ENCODE data around the gene IL17REL. TPM values are rescaled to one million over a fixed set of nuclear protein-coding genes. Genes with fewer than 3 reads are reported as not detected.

The IL17REL gene
- total RNA-seq, 4 donors from 2014 or later: not detected

DNA sequence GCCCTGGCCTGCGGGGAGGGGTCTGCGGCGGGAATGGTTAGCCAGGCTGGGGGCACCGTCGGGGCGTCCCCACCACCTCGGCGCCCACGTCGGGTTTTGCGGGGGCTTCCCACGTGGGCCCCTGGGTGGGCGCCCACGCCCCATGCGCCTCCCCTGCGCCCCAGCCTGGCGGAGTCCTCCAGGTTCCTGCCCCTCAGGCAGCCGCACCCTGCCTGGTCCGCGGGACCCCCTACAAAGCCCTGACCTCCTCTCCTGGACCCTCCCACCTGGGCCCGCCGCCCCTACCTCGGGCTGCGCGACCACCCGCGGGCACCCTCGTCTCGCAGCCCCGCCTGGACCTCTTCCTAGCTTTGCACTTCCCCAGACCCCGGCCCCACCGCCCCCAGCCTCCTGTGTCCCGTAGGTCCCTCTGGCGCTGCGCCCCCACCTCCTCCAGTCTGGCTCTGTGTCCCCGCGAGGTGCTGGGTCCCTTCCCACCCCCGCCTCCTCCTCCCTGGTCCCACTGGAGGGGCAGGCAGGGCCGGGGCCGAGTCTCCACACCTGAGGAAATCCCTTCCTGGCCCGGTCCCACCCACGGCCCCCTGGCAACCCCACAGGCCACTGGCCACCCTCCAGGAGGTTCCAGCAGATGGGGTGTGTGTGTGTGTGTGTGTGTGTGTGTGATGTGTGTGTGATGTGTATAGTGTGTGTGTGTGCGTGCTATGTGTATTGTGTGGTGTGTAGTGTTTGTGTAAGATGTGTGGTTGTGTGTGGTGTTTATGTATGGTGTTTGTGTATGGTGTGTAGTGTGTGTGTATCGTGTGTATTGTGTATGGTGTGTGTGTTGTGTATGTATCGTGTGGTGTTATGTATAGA is 40.2 kb downstream of the IL17REL start:
- WGBS, 2 donors: 42 to 51% methylated on average over 21 to 31 of the region's 45 CpGs
- TF ChIP-seq, protein P1, sequence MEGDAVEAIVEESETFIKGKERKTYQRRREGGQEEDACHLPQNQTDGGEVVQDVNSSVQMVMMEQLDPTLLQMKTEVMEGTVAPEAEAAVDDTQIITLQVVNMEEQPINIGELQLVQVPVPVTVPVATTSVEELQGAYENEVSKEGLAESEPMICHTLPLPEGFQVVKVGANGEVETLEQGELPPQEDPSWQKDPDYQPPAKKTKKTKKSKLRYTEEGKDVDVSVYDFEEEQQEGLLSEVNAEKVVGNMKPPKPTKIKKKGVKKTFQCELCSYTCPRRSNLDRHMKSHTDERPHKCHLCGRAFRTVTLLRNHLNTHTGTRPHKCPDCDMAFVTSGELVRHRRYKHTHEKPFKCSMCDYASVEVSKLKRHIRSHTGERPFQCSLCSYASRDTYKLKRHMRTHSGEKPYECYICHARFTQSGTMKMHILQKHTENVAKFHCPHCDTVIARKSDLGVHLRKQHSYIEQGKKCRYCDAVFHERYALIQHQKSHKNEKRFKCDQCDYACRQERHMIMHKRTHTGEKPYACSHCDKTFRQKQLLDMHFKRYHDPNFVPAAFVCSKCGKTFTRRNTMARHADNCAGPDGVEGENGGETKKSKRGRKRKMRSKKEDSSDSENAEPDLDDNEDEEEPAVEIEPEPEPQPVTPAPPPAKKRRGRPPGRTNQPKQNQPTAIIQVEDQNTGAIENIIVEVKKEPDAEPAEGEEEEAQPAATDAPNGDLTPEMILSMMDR (IDR thresholded peaks at IDR 0.05): no peak
- no peak for TF ChIP-seq POLR2A (IDR thresholded peaks at IDR 0.05)

DNA sequence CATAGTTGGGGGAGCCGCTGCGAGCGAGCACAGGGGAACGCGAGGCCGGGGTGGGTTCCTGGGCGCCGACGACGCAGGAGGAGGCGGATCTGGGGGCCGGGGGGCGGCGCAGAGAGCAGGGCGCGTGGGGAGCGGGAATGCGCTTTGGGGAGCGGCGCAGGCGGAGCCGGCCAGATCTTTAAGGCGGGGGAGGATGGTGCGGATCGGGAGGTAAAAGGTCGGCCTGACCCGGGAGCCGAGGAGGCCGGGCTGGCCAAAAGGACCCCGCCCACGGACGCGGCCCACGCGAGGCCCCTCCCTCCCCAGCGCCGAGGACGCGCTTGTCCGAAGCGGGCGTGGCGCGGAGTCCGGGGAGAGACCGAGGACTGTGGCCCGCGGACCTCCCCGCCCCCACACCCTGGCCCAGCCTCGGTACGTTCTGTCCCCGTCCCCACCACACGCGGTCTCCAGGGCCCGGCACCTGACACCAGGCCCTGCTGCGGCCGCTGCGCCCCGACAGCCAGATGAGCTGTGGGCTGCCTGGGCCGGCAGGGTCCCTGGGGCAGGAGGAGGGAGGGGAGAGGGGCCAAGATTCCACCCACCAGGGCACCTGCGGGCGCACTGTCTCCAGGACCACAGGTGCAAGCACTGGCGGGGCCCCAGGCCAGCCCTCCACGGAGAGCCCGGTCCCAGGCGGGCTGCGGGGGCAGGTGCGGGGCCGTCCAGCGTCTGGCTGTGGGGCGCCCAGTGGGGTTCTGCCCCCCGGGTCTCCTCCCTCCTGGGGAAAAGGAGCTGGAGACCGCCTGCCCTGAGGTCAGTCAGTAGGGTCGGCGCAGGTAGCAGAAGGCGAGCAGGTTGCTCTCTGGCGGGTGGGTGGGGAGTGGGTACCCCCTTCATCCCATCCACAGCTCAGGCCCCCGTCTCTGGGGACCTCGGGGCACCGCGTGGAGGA is 41.1 kb downstream of the IL17REL start:
- intact Hi-C loops (cut with DNase I; ENCODE audit: low total_unique reads): no loop called here
- TF ChIP-seq POLR2A (IDR thresholded peaks at IDR 0.05): no peak
- TF ChIP-seq, protein P1 (IDR thresholded peaks at IDR 0.05): no peak
- peak; percentile 77 to 96 for DNase-seq (ENCODE audit: low spot score in 2 of 2)
- WGBS, 2 donors: 8 to 10% methylated on average over 36 to 55 of the region's 81 CpGs
- H3K4me3 ChIP-seq (ENCODE audit: low read depth, poor library complexity, severe bottlenecking): peak overlapping the region; percentile 44

More for the DNA sequence above, 40.2 kb downstream of the IL17REL start:
- intact Hi-C loops (cut with DNase I; ENCODE audit: low total_unique reads): no loop called here
- no peak overlapping the region for H3K4me3 ChIP-seq (ENCODE audit: low read depth, poor library complexity, severe bottlenecking)
- peak; percentile 27 to 89 for DNase-seq (ENCODE audit: low spot score in 2 of 2)

DNA sequence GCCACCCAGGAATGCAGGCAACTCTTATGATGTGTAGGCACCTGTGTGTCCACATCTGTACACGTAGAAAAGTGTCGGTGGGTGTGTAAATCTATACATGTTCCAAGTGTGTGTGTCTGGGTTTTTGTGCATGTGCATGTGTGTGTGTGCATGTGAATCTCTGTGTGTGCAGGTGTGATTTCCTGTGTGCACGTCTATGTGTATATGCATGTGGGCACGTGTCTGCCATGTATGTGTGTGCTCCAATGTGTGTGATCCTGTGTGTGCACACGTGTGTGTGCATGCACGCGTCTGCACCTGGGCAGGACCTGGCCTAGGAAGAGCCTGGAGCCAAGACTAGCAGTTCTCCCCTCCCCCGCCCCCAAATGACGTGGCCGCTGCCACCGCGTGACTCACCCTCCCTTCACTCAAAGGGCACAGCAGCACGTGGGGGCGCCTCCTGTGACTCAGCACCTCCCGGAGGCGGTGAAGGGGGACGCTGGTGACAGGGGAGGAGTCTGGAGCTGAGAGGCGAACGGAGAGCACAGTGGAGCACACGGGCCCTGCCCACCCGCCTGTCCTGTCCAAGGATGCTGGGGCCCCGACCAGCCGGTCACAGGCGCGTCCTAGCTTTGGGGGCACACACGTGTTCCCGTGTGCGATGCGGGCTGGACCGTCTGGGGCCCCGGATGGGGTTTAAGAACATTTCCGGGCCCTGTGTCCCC is 41.9 kb downstream of the IL17REL start:
- TF ChIP-seq, protein P1 (IDR thresholded peaks at IDR 0.05): no peak
- peak in 1 of 2 donors; percentile 35 for TF ChIP-seq POLR2A (IDR thresholded peaks at IDR 0.05)
- intact Hi-C loops (cut with DNase I; ENCODE audit: low total_unique reads): no loop called here
- peak overlapping the region; percentile 44 for H3K4me3 ChIP-seq (ENCODE audit: low read depth, poor library complexity, severe bottlenecking)
- peak; percentile 96 to 99 for DNase-seq (ENCODE audit: low spot score in 2 of 2)
- 9 to 11% methylated on average over 23 to 24 of the region's 32 CpGs for WGBS, 2 donors

DNA sequence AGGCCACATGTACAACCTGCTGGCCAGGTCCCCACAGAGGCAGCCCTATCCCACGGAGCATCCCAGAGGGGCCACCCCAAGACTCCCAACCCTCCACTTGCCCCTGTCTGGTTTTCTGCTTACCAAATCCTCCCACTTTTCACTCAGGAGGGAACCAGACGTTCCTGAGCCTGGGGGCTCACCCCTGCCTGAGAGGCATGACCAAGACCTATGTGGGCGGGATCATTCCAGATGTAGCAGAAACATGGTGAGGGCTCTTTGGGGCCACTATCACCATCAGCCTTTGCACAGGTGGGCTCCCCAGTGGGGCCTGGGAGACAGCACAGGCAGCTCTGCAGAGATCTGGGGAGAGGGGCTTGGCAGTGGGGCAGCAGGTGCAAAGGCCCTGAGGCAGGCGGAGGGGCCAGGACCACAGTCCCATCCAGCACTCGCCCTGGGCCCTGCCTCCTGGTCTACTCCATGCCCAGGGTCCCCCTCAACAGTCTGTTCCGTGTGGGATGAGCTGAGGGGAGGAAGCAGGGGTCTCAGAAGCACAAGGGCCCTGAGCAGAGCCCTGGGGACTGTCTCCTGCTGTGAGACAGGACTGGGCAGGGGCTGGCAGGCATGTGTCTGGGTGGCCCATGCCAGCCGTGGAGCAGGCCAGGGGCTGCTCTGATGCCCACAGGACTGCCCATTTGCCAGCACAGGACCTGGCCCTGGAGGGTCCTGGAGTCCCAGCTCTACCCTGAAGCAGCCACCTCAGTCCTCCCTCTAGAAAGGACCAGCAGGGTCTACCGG is 42.6 kb downstream of the IL17REL start:
- peak in 1 of 2 donors; percentile 88 for DNase-seq (ENCODE audit: low spot score in 2 of 2)
- TF ChIP-seq POLR2A (IDR thresholded peaks at IDR 0.05): no peak
- TF ChIP-seq, protein P1 (IDR thresholded peaks at IDR 0.05): no peak
- intact Hi-C loops (cut with DNase I; ENCODE audit: low total_unique reads): no loop called here
- no peak overlapping the region for H3K4me3 ChIP-seq (ENCODE audit: low read depth, poor library complexity, severe bottlenecking)
- 59 to 71% methylated on average over 7 to 8 of the region's 8 CpGs for WGBS, 2 donors

Data from lower leg skin (tissue), 4 donors.